DOHH2 (cell line): ENCODE measurements around the gene CCDC88C.

Experiments
- H3F3A ChIP-seq: fragments of 200-600 bp; sonication (generic), shearing (Covaris generic); 2 replicates; pipeline ENCODE4 v1.6.0; 2016; ENCODE audit warnings: antibody characterized with exemption, mild to moderate bottlenecking; ENCODE audit not compliant: control insufficient read depth, insufficient read depth
- H3K27ac ChIP-seq: fragments of 200-600 bp; sonication (generic); 2 replicates; pipeline ENCODE4 v1.5.1; 2014; ENCODE audit warnings: low read depth, mild to moderate bottlenecking, low read length, moderate library complexity
- H3K27me3 ChIP-seq: fragments of 200-600 bp; sonication (generic); 2 replicates; pipeline ENCODE4 v1.6.1; 2014; ENCODE audit warnings: mild to moderate bottlenecking, low read length, mixed read lengths; ENCODE audit not compliant: control insufficient read depth
- H3K36me3 ChIP-seq: fragments of 200-600 bp; sonication (generic); 2 replicates; pipeline ENCODE4 v1.6.1; 2014; ENCODE audit warnings: mild to moderate bottlenecking, low read length, moderate library complexity, mixed read lengths; ENCODE audit not compliant: control insufficient read depth
- H3K4me1 ChIP-seq: fragments of 200-600 bp; sonication (generic); 2 replicates; pipeline ENCODE4 v1.6.1; 2014; ENCODE audit warnings: mild to moderate bottlenecking, low read length, mixed read lengths; ENCODE audit not compliant: control insufficient read depth
- H3K4me2 ChIP-seq: fragments of 200-600 bp; sonication (generic); 2 replicates; pipeline ENCODE4 v1.6.0; 2014; ENCODE audit warnings: mild to moderate bottlenecking, low read length, moderate library complexity
- H3K4me3 ChIP-seq: fragments of 200-600 bp; sonication (generic); 2 replicates; pipeline ENCODE4 v1.5.1; 2014; ENCODE audit warnings: mild to moderate bottlenecking, low read length, mixed read lengths
- H3K79me2 ChIP-seq: fragments of 200-600 bp; sonication (generic); 2 replicates; pipeline ENCODE4 v1.6.1; 2014; ENCODE audit warnings: mild to moderate bottlenecking, low read length, mixed read lengths; ENCODE audit not compliant: control insufficient read depth
- H3K9me2 ChIP-seq: fragments of 200-600 bp; sonication (generic); replicated peaks from 2 replicates; pipeline ENCODE4 v1.6.1; 2014; ENCODE audit warnings: mild to moderate bottlenecking, low read length, mixed read lengths; ENCODE audit not compliant: control insufficient read depth
- H3K9me3 ChIP-seq: fragments of 200-600 bp; sonication (generic); 2 replicates; pipeline ENCODE4 v1.6.1; 2014; ENCODE audit warnings: antibody characterized with exemption, low read length, mixed read lengths; ENCODE audit not compliant: control insufficient read depth, insufficient read depth
- H4K20me1 ChIP-seq: fragments of 200-600 bp; sonication (generic); 2 replicates; pipeline ENCODE4 v1.6.0; 2014; ENCODE audit warnings: low read depth, mild to moderate bottlenecking, antibody characterized with exemption, low read length, moderate library complexity; ENCODE audit not compliant: control insufficient read depth, insufficient read depth
- EZH2phosphoT487 ChIP-seq: fragments of 200-600 bp; sonication (generic); IDR thresholded peaks from 2 replicates; pipeline ENCODE4 v1.6.1; 2017; ENCODE audit warnings: borderline replicate concordance, mild to moderate bottlenecking, antibody characterized with exemption, low read length, moderate library complexity, mixed read lengths
- TF ChIP-seq, protein P1 (sequence below): fragments of 200-600 bp; sonication (generic); IDR thresholded peaks from one replicate; pipeline ENCODE4 v1.5.1; 2014; ENCODE audit warnings: antibody characterized with exemption, mild to moderate bottlenecking, low read depth, low read length; ENCODE audit not compliant: poor library complexity, severe bottlenecking

The CCDC88C gene

DNA sequence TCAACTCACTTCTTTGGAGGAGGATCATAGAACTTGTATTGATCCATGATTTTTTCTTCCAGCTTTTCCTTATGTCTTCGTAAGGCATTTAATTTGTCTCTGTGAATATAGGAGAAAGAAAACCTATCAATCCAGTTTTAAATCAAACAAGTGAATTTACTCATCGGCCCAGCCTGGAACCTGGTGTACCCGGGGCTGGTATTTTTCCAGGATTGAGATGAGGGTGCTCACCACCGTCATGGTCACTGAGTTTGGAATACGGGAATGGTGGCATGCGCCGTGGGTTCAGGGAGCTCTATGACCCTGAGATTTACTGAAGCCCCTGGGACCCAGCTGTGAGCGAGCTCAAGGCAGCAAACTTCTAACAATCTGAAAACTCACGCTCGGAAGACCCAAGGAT lies 126.6 kb downstream of the CCDC88C start:
- peaks cover 3% of the 10 kb centered on the region; the same call in 1 of the 2 replicates for H3K79me2 ChIP-seq

DNA sequence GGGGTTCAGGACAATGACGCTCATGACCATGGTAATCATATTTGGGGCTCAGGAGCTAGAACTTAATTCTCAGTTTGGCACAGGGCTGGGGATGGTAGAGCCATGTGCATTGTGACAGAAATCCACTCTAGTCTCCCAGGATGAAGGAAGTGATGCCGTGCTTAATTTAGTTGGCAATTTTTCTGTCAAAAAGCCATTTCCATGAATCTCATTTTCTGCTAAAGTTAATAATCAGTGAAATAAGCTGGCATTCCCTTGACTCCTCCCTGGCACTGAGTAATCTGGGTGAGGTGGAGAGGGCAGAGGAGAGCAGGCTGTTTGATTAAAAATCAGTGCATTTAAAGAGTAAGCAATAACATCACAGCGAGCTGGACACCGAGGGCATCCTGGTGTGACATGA lies 128.2 kb downstream of the CCDC88C start:
- Histone ChIP-seq H3F3A (peaks cover 48% of the 10 kb centered on the region), H4K20me1 (no peaks in the 10 kb centered on the region), H3K36me3 (peaks cover 89% of the 10 kb centered on the region), H3K27me3 (no peaks in the 10 kb centered on the region), H3K27ac (no peak overlapping the region), H3K9me3 (no peaks in the 10 kb centered on the region), H3K4me1 (peaks cover 28% of the 10 kb centered on the region), H3K4me3 (no peak overlapping the region), H3K79me2 (peaks cover 9% of the 10 kb centered on the region), H3K4me2 (no peak overlapping the region), H3K9me2 (no peaks in the 10 kb centered on the region)
- TF ChIP-seq, protein P1, sequence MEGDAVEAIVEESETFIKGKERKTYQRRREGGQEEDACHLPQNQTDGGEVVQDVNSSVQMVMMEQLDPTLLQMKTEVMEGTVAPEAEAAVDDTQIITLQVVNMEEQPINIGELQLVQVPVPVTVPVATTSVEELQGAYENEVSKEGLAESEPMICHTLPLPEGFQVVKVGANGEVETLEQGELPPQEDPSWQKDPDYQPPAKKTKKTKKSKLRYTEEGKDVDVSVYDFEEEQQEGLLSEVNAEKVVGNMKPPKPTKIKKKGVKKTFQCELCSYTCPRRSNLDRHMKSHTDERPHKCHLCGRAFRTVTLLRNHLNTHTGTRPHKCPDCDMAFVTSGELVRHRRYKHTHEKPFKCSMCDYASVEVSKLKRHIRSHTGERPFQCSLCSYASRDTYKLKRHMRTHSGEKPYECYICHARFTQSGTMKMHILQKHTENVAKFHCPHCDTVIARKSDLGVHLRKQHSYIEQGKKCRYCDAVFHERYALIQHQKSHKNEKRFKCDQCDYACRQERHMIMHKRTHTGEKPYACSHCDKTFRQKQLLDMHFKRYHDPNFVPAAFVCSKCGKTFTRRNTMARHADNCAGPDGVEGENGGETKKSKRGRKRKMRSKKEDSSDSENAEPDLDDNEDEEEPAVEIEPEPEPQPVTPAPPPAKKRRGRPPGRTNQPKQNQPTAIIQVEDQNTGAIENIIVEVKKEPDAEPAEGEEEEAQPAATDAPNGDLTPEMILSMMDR, result no peak
- TF ChIP-seq EZH2phosphoT487, result no peak

More for the DNA sequence above, 126.6 kb downstream of the CCDC88C start:
- TF ChIP-seq, protein P1, result no peak
- TF ChIP-seq EZH2phosphoT487, result no peak
- Histone ChIP-seq H4K20me1 (no peaks in the 10 kb centered on the region), H3K9me3 (no peaks in the 10 kb centered on the region), H3K4me2 (no peak overlapping the region), H3F3A (peaks cover 35% of the 10 kb centered on the region), H3K27me3 (no peaks in the 10 kb centered on the region), H3K4me1 (peaks cover 13% of the 10 kb centered on the region), H3K9me2 (no peaks in the 10 kb centered on the region), H3K36me3 (peaks cover 92% of the 10 kb centered on the region), H3K4me3 (no peak overlapping the region), H3K27ac (no peak overlapping the region)

DNA sequence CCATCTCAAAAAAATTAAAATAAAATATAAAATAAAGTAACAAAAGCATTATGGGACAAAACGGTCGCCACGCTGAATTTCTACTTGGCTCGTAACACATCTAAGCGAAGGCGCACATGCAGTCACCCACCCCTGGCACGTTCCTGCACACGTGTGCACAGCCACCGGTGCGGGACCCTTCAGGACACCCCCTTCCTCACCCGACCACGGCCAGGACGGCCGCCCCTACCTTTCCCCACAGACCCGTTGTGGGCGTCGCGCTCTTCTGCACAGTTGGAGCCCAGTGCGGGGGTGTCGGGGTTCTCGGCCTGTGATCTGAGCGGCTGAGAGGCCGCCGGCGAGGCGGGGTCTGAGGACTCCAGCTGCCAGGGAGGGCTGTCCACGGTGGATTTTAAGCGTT lies 128.7 kb downstream of the CCDC88C start:
- H3K4me2 ChIP-seq, result no peak overlapping the region

More for the DNA sequence above, 128.7 kb downstream of the CCDC88C start:
- H3K4me1 ChIP-seq, result peaks cover 34% of the 10 kb centered on the region
- no peak overlapping the region for H3K27ac ChIP-seq
- no peaks in the 10 kb centered on the region for H3K9me3 ChIP-seq
- H3K9me2 ChIP-seq, result no peaks in the 10 kb centered on the region
- no peak overlapping the region for H3K4me3 ChIP-seq
- peaks cover 48% of the 10 kb centered on the region for H3F3A ChIP-seq
- peaks cover 89% of the 10 kb centered on the region for H3K36me3 ChIP-seq
- TF ChIP-seq, protein P1, result no peak
- peaks cover 15% of the 10 kb centered on the region for H3K79me2 ChIP-seq
- no peaks in the 10 kb centered on the region for H3K27me3 ChIP-seq
- H4K20me1 ChIP-seq, result no peaks in the 10 kb centered on the region
